HepG2 (cell line): ENCODE data around the gene BCAT1. TPM values are rescaled to one million over a fixed set of nuclear protein-coding genes. Genes with fewer than 3 reads are reported as not detected.

Source experiments
- ATAC-seq: fragments of 200-7000 bp; cut with Tn5 transposase; 3 replicates; pipeline ENCODE4 v1.9.1; 2020; ENCODE audit warnings: mild to moderate bottlenecking, moderate library complexity
- BruUV-seq: library from RNA; stranded (reverse); fragments of 400-500 nt; replicated peaks from 2 replicates; lab custom pipeline; 2021; lab: Mats Ljungman, UMichigan
- CTCF ChIA-PET: fragments of 300-600 bp; formaldehyde crosslinking; extraction: SDS; loops from one replicate; lab custom pipeline; 2021; ENCODE audit warnings: low total read pairs, inconsistent platforms, low intra/inter-chr PET ratio; lab: Yijun Ruan, JAX
- POLR2A ChIA-PET: fragments of 350-600 bp; sonication (Branson Sonifier 250); formaldehyde crosslinking; loops from one replicate; lab custom pipeline; 2020; ENCODE audit warnings: antibody characterized with exemption, inconsistent platforms; lab: Yijun Ruan, JAX
- DNase-seq: peaks from one replicate; pipeline ENCODE4 v3.0.0-alpha.2; 2015; ENCODE audit warnings: low spot score
- FAIRE-seq: peaks from 3 replicates; lab custom pipeline; 2011; peaks lifted over from hg19 to GRCh38; lab: Jason Lieb, UNC
- H2AFZ ChIP-seq: one replicate; pipeline ENCODE4 v1.6.1; 2011; ENCODE audit warnings: low read length, inconsistent platforms
- H3K27ac ChIP-seq: fragments of 300-600 bp; 3 replicates; pipeline ENCODE4 v1.8.0; 2011; ENCODE audit warnings: mixed run types, mild to moderate bottlenecking, mixed read lengths, low read length, inconsistent platforms; ENCODE audit not compliant: insufficient read depth; ENCODE audit errors: extremely low read length
- H3K27me3 ChIP-seq, 2 experiments: fragments of 200-600 bp in 1 of 2; 2 replicates in 1 of 2; 3 replicates in 1 of 2; pipeline versions ENCODE4 v1.6.0 to v1.8.0; 2011; ENCODE audit warnings: low read length in 2 of 2, mild to moderate bottlenecking in 2 of 2, moderate library complexity in 2 of 2, inconsistent platforms in 1 of 2; ENCODE audit not compliant: insufficient read depth in 2 of 2, control insufficient read depth in 1 of 2
- H3K36me3 ChIP-seq, 2 experiments: fragments of 200-600 bp in 1 of 2; replicated peaks in 1 of 2; 2 replicates in 1 of 2; 3 replicates in 1 of 2; pipeline versions ENCODE4 v1.5.1 to v1.8.0; 2011; ENCODE audit warnings: low read length in 2 of 2, inconsistent platforms in 1 of 2; ENCODE audit not compliant: insufficient read depth in 2 of 2, control insufficient read depth in 1 of 2
- H3K4me1 ChIP-seq: 2 replicates; pipeline ENCODE4 v1.5.1; 2012; ENCODE audit warnings: low read length, inconsistent platforms; ENCODE audit not compliant: insufficient read depth
- H3K4me2 ChIP-seq: 2 replicates; pipeline ENCODE4 v1.6.0; 2011; ENCODE audit warnings: low read depth, low read length, inconsistent platforms
- H3K4me3 ChIP-seq, 3 experiments: fragments of 200-600 bp in 1 of 3; sonication (generic), shearing (Covaris generic) in 1 of 3; replicated peaks in 1 of 3; 2 replicates each; pipeline ENCODE4 v1.5.1; 2011 to 2016; ENCODE audit warnings: low read length in 3 of 3, inconsistent platforms in 2 of 3, low read depth in 2 of 3, mild to moderate bottlenecking in 2 of 3, control low read depth in 1 of 3, mixed read lengths in 1 of 3; ENCODE audit not compliant: insufficient read depth in 1 of 3
- H3K79me2 ChIP-seq: one replicate; pipeline ENCODE4 v1.6.1; 2011; ENCODE audit warnings: low read length, inconsistent platforms; ENCODE audit not compliant: insufficient read depth
- H3K9ac ChIP-seq: 2 replicates; pipeline ENCODE4 v1.6.0; 2011; ENCODE audit warnings: mild to moderate bottlenecking, low read depth, low read length, inconsistent platforms; ENCODE audit not compliant: insufficient read depth
- H3K9me3 ChIP-seq: 2 replicates; pipeline ENCODE4 v1.5.1; 2012; ENCODE audit warnings: mild to moderate bottlenecking, low read length
- H4K20me1 ChIP-seq: 2 replicates; pipeline ENCODE4 v1.6.0; 2011; ENCODE audit warnings: inconsistent platforms, mild to moderate bottlenecking, low read length, moderate library complexity; ENCODE audit not compliant: insufficient read depth
- ESRRA ChIP-seq: sonication (generic); formaldehyde crosslinking; IDR thresholded peaks from 2 replicates; pipeline ENCODE4 v1.5.1; 2020; ENCODE audit warnings: mild to moderate bottlenecking, low read depth, missing genetic modification reagents
- KLF6 ChIP-seq: IDR thresholded peaks from 2 replicates; pipeline ENCODE4 v1.8.0; 2016; ENCODE audit warnings: missing biosample characterization, missing genetic modification reagents
- RAD21 ChIP-seq: fragments of 450-650 bp; formaldehyde crosslinking; IDR thresholded peaks from 2 replicates; pipeline ENCODE4 v1.5.0; 2020; ENCODE audit warnings: mild to moderate bottlenecking
- SIX4 ChIP-seq: sonication (generic); formaldehyde crosslinking; IDR thresholded peaks from 2 replicates; pipeline ENCODE4 v1.4.0; 2020; ENCODE audit warnings: missing genetic modification reagents
- SMC3 ChIP-seq: IDR thresholded peaks from 2 replicates; pipeline ENCODE4 v1.6.1; 2011; ENCODE audit warnings: low read length, improper control_type of control experiment
- ZMYM3 ChIP-seq: sonication (generic); formaldehyde crosslinking; IDR thresholded peaks from 2 replicates; pipeline ENCODE4 v1.5.1; 2020; ENCODE audit warnings: mild to moderate bottlenecking, missing genetic modification reagents
- ZNF501 ChIP-seq: sonication (generic); formaldehyde crosslinking; IDR thresholded peaks from 2 replicates; pipeline ENCODE4 v1.5.1; 2020; ENCODE audit warnings: mild to moderate bottlenecking, moderate library complexity, missing genetic modification reagents
- ZNF652 ChIP-seq: IDR thresholded peaks from 2 replicates; pipeline ENCODE4 v1.6.1; 2016; ENCODE audit warnings: low read depth, borderline replicate concordance
- ZNF709 ChIP-seq: sonication (generic); formaldehyde crosslinking; IDR thresholded peaks from 2 replicates; pipeline ENCODE4 v1.5.0; 2020; ENCODE audit warnings: mild to moderate bottlenecking, missing genetic modification reagents
- ZNF891 ChIP-seq: sonication (generic); formaldehyde crosslinking; IDR thresholded peaks from 2 replicates; pipeline ENCODE4 v1.5.0; 2020; ENCODE audit warnings: mild to moderate bottlenecking, missing genetic modification reagents
- ZSCAN22 ChIP-seq: sonication (generic); formaldehyde crosslinking; IDR thresholded peaks from 2 replicates; pipeline ENCODE4 v1.4.0; 2020; ENCODE audit warnings: mild to moderate bottlenecking, missing genetic modification reagents
- WGBS: methylation state at CpG from one replicate; pipeline ENCODE4 v1.1.6; 2017; ENCODE audit warnings: low lambda C conversion rate; 5-methylcytosine and 5-hydroxymethylcytosine counted together
- in situ Hi-C: cut with HindIII; loops from 2 replicates; pipeline ENCODE4 v1.10.0; 2017; ENCODE audit warnings: low pct_unique_long_range_greater_than_20kb; ENCODE audit not compliant: extremely low pct_ligation_motif_present
- intact Hi-C: fragments of 100-400 bp; cut with micrococcal nuclease; formaldehyde crosslinking; loops from one replicate; pipeline ENCODE4 v1.10.0; 2022; ENCODE audit not compliant: unreplicated experiment
- polyA plus RNA-seq, 8 experiments: library from polyadenylated mRNA; depleted of rRNA in 3 of 8; stranded (reverse) in 7 of 8; unstranded in 1 of 8; fragments of >200 nt; fragmentation: Illumina TruSeq in 4 of 8; extraction: Trizol in 4 of 8; gene quantifications; 2 replicates each; pipeline versions ENCODE4 v1.2.1 to v1.2.3, GENCODE V29; 2011 to 2016; ENCODE audit warnings: low read depth in 4 of 8, missing spikeins in 1 of 8, mixed read lengths in 1 of 8; ENCODE audit not compliant: insufficient read depth in 1 of 8
- total RNA-seq, 5 experiments: library from RNA; depleted of rRNA; stranded (reverse); fragments of >200 nt; fragmentation: Illumina TruSeq; extraction: Trizol; gene quantifications; 2 replicates each; pipeline ENCODE4 v1.2.3, GENCODE V29; 2016; ENCODE audit warnings: low read depth in 1 of 5
- TF ChIP-seq, protein P1 (sequence below): sonication (generic); formaldehyde crosslinking; IDR thresholded peaks from 2 replicates; pipeline ENCODE4 v1.5.1; 2020; ENCODE audit warnings: missing genetic modification reagents, mild to moderate bottlenecking, borderline replicate concordance
- TF ChIP-seq, protein P2 (sequence below): sonication (generic); formaldehyde crosslinking; IDR thresholded peaks from 2 replicates; pipeline ENCODE4 v1.4.0; 2020; ENCODE audit warnings: missing genetic modification reagents

Gene BCAT1
- total and polyA plus RNA-seq, 2 of the 13 experiments (the other 11 are each of a cell fraction or from before 2014, with no cell fraction given): 8.0 to 75.5 TPM

- H3K9ac ChIP-seq: no peak overlapping the region
- H3K79me2 ChIP-seq: no peaks in the 10 kb centered on the region
- ChIA-PET CTCF (no interaction called here), POLR2A (no interaction called here)
- H4K20me1 ChIP-seq: no peaks in the 10 kb centered on the region
- no TSS peak for BruUV-seq
- H3K4me1 ChIP-seq: no peaks in the 10 kb centered on the region
- H3K27ac ChIP-seq: no peak overlapping the region
- H3K36me3 ChIP-seq: no peaks in the 10 kb centered on the region
- no peak for TF ChIP-seq ZNF709 (CRISPR knock-in tag)
- TF ChIP-seq ZMYM3 (CRISPR knock-in tag): no peak
- no peak for TF ChIP-seq ZNF891 (CRISPR knock-in tag)
- FAIRE-seq: no peak
- ATAC-seq: no peak
- H3K27me3 ChIP-seq: no peaks in the 10 kb centered on the region; a peak in 1 of 5 replicates
- intact Hi-C loops: no loop called here
- no peak overlapping the region for H3K4me3 ChIP-seq
- no peaks in the 10 kb centered on the region for H3K9me3 ChIP-seq
- H3K4me2 ChIP-seq: no peak overlapping the region
- in situ Hi-C loops: loop anchor here (5.0 kb wide), 1 partner anchor 139 kb away; no protein-coding TSS in a partner anchor
- no peak for DNase-seq
- 17% methylated on average over 3 of the region's 4 CpGs for WGBS
- H2AFZ ChIP-seq: no peak overlapping the region
These were observed 44.9 kb upstream of the BCAT1 start for GRCh38 chr12:24993793-24994192.

DNA sequence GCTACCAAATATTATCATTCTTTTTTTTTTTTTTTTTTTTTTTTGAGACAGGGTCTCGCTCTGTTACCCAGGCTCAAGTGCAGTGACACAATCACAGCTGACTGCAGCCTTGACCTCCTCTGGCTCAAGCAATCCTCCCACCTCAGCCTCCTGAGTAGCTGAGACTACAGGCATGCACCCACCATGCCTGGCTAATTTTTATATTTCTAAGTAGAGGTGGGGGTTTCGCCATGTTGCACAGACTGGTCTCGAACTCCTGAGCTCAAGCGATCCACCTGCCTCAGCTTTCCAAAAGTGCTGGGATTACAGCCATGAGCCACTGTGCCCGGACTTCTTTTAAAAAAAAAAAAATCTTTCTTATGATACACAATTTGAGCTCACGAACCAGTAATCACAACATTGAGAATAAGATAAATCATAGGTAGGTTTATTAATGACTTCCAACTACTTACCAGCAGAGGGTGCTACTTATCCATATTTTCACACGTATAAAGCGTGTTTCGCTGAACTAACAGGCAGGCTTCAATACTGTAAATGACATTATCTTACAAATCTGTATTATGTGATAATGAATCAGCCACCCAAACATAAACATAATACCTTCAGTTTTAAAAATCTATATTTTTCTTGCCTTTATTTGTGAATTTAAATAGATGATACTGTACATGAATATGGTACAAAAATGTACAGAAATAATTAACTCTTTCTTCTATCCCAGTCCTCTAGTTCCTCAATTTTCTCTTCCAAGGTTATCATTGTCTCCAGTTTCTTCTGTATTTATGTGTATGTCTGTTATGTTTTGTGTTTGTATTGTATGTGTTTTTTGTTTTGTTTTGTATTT, 42.5 kb upstream of the BCAT1 start:
- intact Hi-C loops: loop anchor here (1.0 kb wide), 2 partner anchors 139 to 396 kb away; no protein-coding TSS in a partner anchor
- Histone ChIP-seq H3K36me3 (no peaks in the 10 kb centered on the region), H3K9ac (no peak overlapping the region), H3K4me1 (no peaks in the 10 kb centered on the region), H2AFZ (no peak overlapping the region), H3K79me2 (no peaks in the 10 kb centered on the region), H3K4me3 (no peak overlapping the region), H4K20me1 (no peaks in the 10 kb centered on the region), H3K27me3 (no peaks in the 10 kb centered on the region; a peak in 1 of 5 replicates), H3K4me2 (no peak overlapping the region), H3K27ac (no peak overlapping the region), H3K9me3 (no peaks in the 10 kb centered on the region)
- POLR2A ChIA-PET: no interaction called here
- DNase-seq (peak; percentile 45), FAIRE-seq (peak; percentile 74), ATAC-seq (peak; percentile 82)
- CTCF ChIA-PET: interaction anchor here (1.5 to 2.1 kb wide), 4 partner anchors 128 to 396 kb away, joined by 4 to 11 read pairs (median 6); no protein-coding TSS in a partner anchor
- in situ Hi-C loops: loop anchor here (5.0 kb wide), 1 partner anchor 141 kb away; no protein-coding TSS in a partner anchor
- no TSS peak for BruUV-seq
- WGBS: 19% methylated on average over 9 of the region's 9 CpGs
- TF ChIP-seq KLF6 (no peak), ZNF501 (CRISPR knock-in tag) (no peak), ESRRA (CRISPR knock-in tag) (no peak), ZSCAN22 (CRISPR knock-in tag) (no peak), SIX4 (CRISPR knock-in tag) (no peak), SMC3 (peak; percentile 65), RAD21 (CRISPR knock-in tag) (peak; percentile 53; the same call in 1 of the 2 replicates), ZNF652 (CRISPR knock-in tag) (peak; percentile 20; the same call in 1 of the 2 replicates)
- TF ChIP-seq, protein P1, sequence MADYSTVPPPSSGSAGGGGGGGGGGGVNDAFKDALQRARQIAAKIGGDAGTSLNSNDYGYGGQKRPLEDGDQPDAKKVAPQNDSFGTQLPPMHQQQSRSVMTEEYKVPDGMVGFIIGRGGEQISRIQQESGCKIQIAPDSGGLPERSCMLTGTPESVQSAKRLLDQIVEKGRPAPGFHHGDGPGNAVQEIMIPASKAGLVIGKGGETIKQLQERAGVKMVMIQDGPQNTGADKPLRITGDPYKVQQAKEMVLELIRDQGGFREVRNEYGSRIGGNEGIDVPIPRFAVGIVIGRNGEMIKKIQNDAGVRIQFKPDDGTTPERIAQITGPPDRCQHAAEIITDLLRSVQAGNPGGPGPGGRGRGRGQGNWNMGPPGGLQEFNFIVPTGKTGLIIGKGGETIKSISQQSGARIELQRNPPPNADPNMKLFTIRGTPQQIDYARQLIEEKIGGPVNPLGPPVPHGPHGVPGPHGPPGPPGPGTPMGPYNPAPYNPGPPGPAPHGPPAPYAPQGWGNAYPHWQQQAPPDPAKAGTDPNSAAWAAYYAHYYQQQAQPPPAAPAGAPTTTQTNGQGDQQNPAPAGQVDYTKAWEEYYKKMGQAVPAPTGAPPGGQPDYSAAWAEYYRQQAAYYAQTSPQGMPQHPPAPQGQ (CRISPR knock-in tag): no peak
- TF ChIP-seq, protein P2, sequence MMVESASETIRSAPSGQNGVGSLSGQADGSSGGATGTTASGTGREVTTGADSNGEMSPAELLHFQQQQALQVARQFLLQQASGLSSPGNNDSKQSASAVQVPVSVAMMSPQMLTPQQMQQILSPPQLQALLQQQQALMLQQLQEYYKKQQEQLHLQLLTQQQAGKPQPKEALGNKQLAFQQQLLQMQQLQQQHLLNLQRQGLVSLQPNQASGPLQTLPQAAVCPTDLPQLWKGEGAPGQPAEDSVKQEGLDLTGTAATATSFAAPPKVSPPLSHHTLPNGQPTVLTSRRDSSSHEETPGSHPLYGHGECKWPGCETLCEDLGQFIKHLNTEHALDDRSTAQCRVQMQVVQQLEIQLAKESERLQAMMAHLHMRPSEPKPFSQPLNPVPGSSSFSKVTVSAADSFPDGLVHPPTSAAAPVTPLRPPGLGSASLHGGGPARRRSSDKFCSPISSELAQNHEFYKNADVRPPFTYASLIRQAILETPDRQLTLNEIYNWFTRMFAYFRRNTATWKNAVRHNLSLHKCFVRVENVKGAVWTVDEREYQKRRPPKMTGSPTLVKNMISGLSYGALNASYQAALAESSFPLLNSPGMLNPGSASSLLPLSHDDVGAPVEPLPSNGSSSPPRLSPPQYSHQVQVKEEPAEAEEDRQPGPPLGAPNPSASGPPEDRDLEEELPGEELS (CRISPR knock-in tag): no peak
